Fibroblast of skin of left biceps (primary cell): ENCODE results near the gene SLC22A23.

Experiments
- DNase-seq, 2 experiments: peaks; one replicate each; pipeline ENCODE4 v3.0.0-alpha.2; 2013; ENCODE audit warnings: low read depth in 2 of 2

Gene SLC22A23

DNA sequence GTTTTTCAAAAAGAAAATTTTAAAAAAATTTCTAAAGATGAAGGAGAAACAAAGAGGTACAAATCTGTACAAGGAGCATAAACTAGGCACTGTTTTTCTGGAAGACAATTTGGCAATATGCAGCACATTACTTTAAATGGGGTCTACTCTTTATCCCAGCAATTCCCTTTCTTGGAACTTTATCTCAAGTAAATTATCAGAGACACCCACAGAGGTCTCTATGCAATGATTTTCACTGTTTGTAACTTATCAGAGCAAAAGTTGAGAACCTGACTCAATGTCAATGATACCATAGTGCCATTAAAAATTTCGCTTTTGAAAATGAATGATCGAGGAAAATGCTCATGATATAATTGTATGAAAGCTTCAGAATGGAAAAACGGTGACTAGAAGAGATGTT lies 35.7 kb downstream of the SLC22A23 start:
- DNase-seq, result no peak

DNA sequence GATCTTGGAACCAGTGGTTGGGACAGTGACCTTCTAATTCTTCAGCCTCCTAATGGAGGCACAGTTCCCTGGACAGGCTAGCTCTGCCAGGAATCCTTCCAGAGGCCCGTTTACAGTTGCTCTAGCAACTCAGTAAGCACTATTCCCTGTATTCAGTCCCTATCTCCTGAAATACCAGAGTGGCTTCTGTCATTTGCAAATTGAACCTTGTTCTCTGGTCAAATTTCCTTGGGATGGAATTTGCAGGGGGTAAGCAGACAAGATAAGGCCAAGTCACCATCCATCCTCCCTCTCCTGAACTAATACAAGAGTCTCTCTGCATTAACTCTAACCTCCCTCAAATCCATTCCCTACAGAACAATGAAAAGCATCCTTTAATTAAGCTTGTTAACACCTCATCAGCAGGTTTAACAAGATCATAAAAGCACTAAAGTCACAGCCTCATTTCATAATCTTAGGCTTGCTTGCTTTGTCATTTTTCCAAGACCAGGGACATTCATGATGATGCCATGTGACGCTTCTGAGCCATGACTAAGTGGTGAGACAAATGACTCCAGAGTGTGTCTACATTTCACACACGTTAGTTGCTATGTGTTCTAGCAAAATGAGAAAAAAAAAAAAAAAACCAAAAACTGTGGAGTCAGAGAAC lies 37.1 kb downstream of the SLC22A23 start:
- no peak for DNase-seq

- no peak for DNase-seq
These were observed 38.3 kb downstream of the SLC22A23 start for GRCh38 chr6:3418496-3419060.

GRCh38 chr6:3417473-3417872 lies 39.4 kb downstream of the SLC22A23 start:
- no peak for DNase-seq

DNA sequence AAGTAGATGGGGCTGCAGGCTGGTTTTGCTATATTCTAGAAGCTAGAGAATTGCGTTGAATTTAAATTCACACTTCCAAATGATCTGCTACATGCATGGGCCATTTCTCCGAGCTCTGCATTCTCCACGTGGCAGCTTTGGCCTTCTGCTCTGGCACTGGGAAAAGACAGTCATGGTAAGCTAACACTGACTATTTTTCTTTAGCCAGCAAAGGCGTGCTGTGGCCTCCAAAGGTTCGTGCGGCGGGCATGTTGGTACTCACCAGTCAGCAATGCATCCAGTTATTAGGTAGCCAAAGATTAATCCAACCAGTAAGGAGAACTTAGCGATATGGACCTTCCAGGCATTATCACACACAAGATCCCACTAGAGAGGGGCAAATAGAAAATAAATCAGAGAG lies 41.4 kb downstream of the SLC22A23 start:
- DNase-seq, result no peak

DNA sequence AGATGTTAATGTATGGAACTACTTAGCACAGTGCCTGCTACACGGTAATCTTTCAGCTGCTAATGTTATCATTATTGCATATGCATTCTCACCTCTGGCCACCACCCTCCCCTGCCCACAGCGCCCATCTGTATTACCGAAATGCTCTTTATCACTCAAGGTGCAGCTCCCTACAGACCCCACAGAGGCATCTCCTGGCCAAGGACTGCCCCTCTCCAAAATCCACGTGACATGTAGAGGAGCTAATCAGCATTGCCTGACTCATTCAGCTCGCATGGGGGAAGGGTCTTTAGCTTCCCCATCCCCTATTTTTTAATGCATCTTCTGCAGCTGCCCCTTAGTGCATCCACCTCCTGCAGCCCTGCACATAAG lies 41.8 kb downstream of the SLC22A23 start:
- DNase-seq, result no peak

DNA sequence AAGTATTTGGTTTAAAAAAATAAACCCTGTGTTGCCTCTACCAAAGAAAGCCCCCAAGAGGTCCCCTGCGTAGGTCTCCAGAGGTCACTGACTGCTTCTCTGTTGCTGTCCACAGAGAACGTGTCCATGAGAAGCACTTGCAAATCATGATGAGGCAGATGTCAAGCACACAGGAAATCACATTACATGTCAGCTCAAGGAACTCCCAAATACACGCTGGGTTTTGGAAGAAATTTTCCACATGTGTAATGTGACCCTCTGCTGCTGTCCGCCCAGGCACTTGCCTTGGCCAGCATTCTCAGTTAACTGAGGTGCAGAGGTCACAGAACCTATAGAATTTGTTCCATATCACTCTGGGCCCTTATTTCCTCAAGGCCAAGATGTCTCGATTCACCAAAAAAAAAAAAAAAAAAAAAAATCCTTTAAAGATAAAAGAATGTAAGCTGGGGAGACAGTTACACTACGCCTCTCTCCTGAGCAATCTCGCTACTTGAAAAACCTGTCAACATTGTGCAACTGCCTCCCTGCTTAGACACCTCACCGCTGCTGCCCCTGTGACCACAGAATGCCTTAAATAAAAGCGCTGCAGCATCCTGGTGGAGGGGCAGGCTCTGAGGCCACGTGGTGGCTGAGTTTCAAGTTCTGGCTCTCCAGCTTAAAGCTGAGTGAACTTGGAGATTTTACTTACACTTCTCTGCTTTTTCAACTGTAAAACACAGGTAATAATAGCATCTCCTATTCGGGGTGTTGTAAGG lies 42.3 kb downstream of the SLC22A23 start:
- peak; percentile 17 to 38 for DNase-seq

GRCh38 chr6:3413592-3413991 lies 43.3 kb downstream of the SLC22A23 start:
- no peak for DNase-seq

- no peak for DNase-seq
These were observed 43.9 kb downstream of the SLC22A23 start for GRCh38 chr6:3412779-3413500.

DNA sequence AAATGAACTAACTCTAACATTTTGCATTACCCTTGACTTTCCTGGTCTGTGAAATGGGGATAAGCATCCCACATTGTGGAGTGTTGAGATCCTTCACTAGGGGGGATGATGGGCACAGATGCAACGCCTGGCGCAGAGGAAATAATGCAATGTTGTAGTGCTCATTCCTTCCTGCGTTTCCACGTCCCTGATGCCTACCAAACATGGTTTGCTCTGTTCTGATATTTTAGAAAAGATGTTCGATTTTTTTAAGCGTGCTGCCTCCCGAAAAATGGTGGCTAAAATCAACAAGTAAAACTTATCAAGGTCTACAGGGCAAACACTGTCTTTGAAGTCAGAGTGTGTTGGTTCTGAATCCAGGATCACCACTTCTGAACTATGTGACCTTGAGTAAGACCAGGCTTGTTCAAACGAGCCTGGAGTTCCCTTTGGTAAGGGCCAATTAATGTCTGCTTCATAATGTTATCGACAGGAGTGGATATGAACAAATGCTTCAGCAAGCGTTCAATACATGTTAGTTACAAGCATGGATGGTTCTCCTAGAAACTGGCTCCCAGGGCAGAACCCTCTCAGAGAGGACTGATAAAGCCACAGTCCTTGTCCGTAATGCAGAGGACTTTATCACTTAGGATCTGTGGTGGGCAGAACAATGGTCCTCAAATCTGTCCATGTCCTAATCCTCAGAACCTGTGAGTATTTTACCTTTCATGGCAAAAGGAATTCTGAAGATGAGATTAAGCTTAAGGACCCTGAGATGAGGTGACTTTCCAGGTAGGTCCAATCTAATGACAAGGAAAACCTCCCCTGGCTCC lies 44.7 kb downstream of the SLC22A23 start:
- DNase-seq, result no peak

- no peak for DNase-seq
These were observed 46.2 kb downstream of the SLC22A23 start for GRCh38 chr6:3410385-3411360.

DNA sequence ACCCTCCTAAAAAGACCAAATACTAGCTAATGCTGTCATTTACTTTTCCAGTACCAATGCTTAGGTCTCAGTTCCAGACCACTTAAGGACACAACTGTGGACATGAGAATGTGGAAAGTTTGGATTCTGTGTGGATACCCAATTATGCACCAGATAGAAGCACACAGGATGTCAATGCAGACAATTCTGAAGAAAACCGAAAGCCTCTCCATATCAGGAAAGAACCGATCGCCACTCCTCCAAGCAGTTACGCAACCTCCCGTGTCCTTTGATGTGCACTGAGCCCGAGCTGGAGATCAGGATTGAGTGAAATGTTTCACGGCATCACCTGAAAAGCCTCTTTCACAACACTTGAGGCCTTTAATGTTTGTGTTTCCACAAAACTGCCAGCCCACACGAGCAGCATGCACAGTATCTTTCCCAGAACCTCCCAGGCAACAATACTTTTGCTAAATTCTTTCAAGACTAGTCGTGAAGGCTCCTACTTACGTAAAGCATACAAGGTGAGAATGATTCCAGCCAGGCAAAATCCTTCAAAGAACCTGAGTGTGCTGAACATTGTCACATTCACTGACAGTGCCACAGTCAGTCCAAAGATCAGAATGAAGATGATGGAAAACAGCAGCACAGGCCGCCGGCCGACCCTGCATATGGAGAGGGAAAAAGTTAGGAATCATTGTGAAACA lies 47.0 kb downstream of the SLC22A23 start:
- DNase-seq, result no peak

DNA sequence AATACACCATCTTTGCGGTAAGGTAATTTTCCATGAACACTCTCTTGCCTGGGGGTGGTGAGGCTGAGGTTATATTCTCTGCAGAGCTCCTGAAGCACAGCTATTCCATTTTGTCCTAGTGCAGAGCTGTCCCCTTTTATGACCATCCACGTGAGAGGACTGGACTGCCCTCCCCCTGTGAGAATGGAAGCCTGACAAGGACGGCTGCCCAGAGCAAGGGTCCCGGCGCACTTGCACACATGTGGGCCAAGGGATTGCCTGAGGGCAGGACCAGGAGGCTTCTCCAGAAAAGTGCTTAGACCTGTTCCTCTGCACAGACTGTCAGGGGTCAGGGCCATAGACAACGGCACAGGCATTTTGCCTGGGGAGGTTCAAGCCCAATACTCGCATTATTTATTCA lies 48.2 kb downstream of the SLC22A23 start:
- no peak for DNase-seq

GRCh38 chr6:3407840-3408239 lies 49.0 kb downstream of the SLC22A23 start:
- no peak for DNase-seq

DNA sequence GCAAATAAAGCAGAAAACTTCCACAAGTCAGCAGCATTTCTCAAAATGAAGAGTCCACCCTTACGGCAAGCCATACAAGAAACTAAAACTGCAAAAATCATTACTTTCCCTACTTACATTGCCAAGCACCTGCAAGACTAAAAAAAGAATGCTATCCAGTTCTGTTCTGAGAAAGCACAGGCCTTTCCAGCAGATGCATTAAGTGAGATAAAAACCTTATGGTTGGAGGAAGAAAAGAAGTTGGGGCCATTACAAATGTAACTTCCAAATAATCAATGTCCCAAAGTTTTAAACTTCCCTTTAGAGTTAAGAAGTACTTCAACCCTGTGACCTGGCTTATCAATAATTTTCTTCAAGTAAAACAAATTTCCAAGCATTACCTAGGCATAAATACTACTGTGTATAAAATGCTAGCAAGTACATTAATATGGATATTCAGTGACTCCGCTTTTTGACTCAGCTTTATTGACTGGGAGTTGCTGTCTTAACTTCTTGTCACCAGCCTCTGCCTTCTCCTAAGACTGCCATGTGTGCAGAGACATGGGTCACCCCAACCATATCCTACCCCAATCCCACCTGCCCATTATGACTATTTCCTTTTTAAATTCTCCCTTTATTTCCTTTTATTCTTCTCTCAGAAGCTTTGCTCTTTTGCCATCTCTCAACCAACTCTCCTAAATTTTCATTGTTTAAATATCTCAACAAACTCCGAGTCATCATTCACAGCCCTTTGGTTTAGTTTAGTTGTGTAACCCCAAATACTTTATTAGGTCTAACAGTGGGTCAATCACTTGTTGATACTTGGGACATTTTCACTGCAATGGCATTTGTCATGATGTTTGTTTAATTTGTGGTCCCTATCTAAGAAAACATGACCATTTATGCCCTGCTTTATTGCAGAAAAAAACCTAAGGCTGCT lies 49.7 kb downstream of the SLC22A23 start:
- DNase-seq, result no peak

- no peak for DNase-seq
These were observed 50.5 kb downstream of the SLC22A23 start for GRCh38 chr6:3406362-3406821.

DNA sequence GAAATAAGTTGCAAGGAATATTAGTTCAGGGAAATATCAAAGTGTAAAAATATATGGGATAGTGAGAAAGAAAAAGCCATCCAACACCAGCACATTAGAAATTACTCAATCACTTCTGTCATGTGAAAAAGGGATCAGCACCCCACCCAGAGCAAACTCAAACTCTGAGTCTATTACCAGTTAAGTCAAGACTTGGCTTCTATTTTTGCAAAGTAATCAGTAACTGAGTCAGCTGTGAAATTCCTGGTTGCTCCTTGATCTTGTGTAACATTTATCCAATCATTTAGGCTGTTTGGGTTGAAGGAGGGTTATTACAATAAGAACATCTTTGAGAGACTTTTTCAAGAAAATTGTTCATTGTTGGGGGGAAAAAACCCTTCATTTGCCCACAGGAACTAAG lies 51.2 kb downstream of the SLC22A23 start:
- DNase-seq, result peak in 1 of 2 experiments; percentile 29

- no peak for DNase-seq
These were observed 51.7 kb downstream of the SLC22A23 start for GRCh38 chr6:3405182-3405518.
